GM19025 (cell line): ENCODE results near the gene LPA.

Experiments
- ATAC-seq: cut with Tn5 transposase; IDR thresholded peaks from one replicate; pipeline ENCODE4 v1.9.1; 2021; ENCODE audit warnings: mild to moderate bottlenecking, low read depth, moderate library complexity; ENCODE audit not compliant: unreplicated experiment

The LPA gene

GRCh38 chr6:160520043-160520904 lies 143.8 kb downstream of the LPA start:
- ATAC-seq: peak; percentile 62

- ATAC-seq: peak; percentile 69
These were observed 144.5 kb downstream of the LPA start for GRCh38 chr6:160519603-160520042.

- ATAC-seq: no peak
These were observed 144.9 kb downstream of the LPA start for GRCh38 chr6:160519133-160519532.

- ATAC-seq: no peak
These were observed 150.2 kb downstream of the LPA start for GRCh38 chr6:160513836-160514235.

- ATAC-seq: no peak
These were observed 153.0 kb downstream of the LPA start for GRCh38 chr6:160510976-160511617.

- ATAC-seq: no peak
These were observed 153.9 kb downstream of the LPA start for GRCh38 chr6:160510199-160510598.

- no peak for ATAC-seq
These were observed 154.5 kb downstream of the LPA start for GRCh38 chr6:160509610-160510009.

GRCh38 chr6:160508599-160508998 lies 155.5 kb downstream of the LPA start:
- no peak for ATAC-seq

GRCh38 chr6:160507420-160507819 lies 156.7 kb downstream of the LPA start:
- no peak for ATAC-seq

- no peak for ATAC-seq
These were observed 158.1 kb downstream of the LPA start for GRCh38 chr6:160505970-160506369.

GRCh38 chr6:160500639-160501038 lies 163.4 kb downstream of the LPA start:
- ATAC-seq: no peak

GRCh38 chr6:160494576-160494975 lies 169.5 kb downstream of the LPA start:
- ATAC-seq: no peak

GRCh38 chr6:160489091-160489490 lies 175.0 kb downstream of the LPA start:
- ATAC-seq: no peak

- no peak for ATAC-seq
These were observed 177.0 kb downstream of the LPA start for GRCh38 chr6:160487116-160487515.
